H9 (cell line): Measurements from ENCODE around the gene PDGFB. TPM values are rescaled to one million over a fixed set of nuclear protein-coding genes. Genes with fewer than 3 reads are reported as not detected.

Source experiments
- DNase-seq: peaks from one replicate; pipeline ENCODE4 v3.0.0-alpha.2; 2017
- H2AFZ ChIP-seq: one replicate; pipeline ENCODE4 v1.6.1; 2013; ENCODE audit warnings: mild to moderate bottlenecking, low read length, control low read depth, moderate library complexity
- H2AK5ac ChIP-seq: 2 replicates; pipeline ENCODE4 v1.6.1; 2013; ENCODE audit warnings: low read length, control low read depth, mixed read lengths; ENCODE audit not compliant: insufficient read length
- H2BK120ac ChIP-seq: one replicate; pipeline ENCODE4 v1.6.1; 2013; ENCODE audit warnings: low read depth, mild to moderate bottlenecking, low read length, control low read depth, inconsistent platforms; ENCODE audit not compliant: poor library complexity, severe bottlenecking
- H2BK12ac ChIP-seq: 2 replicates; pipeline ENCODE4 v1.6.1; 2013; ENCODE audit warnings: low read length, control low read depth, mixed read lengths, low read depth; ENCODE audit not compliant: insufficient read length
- H2BK15ac ChIP-seq: 2 replicates; pipeline ENCODE4 v1.6.1; 2013; ENCODE audit warnings: low read depth, low read length, control low read depth
- H2BK20ac ChIP-seq: one replicate; pipeline ENCODE4 v1.6.1; 2013; ENCODE audit warnings: low read depth, mild to moderate bottlenecking, low read length, control low read depth, inconsistent platforms; ENCODE audit not compliant: poor library complexity, severe bottlenecking
- H2BK5ac ChIP-seq: 2 replicates; pipeline ENCODE4 v1.6.1; 2013; ENCODE audit warnings: low read length, control low read depth, mixed read lengths; ENCODE audit not compliant: insufficient read length
- H3K14ac ChIP-seq: 2 replicates; pipeline ENCODE4 v1.6.1; 2013; ENCODE audit warnings: low read length, control low read depth; ENCODE audit not compliant: insufficient read depth
- H3K18ac ChIP-seq: 2 replicates; pipeline ENCODE4 v1.6.1; 2013; ENCODE audit warnings: low read depth, mild to moderate bottlenecking, mixed read lengths, low read length, control low read depth; ENCODE audit not compliant: insufficient read length
- H3K23ac ChIP-seq: 2 replicates; pipeline ENCODE4 v1.6.1; 2013; ENCODE audit warnings: low read length, control low read depth, mixed read lengths, low read depth; ENCODE audit not compliant: insufficient read length
- H3K23me2 ChIP-seq: 2 replicates; pipeline ENCODE4 v1.6.1; 2013; ENCODE audit warnings: low read depth, mild to moderate bottlenecking, mixed read lengths, low read length, control low read depth; ENCODE audit not compliant: insufficient read length, poor library complexity, severe bottlenecking
- H3K27ac ChIP-seq: 2 replicates; pipeline ENCODE4 v1.5.1; 2013; ENCODE audit warnings: low read length, control low read depth, mixed read lengths, low read depth; ENCODE audit not compliant: insufficient read length
- H3K27me3 ChIP-seq: 2 replicates; pipeline ENCODE4 v1.6.1; 2013; ENCODE audit warnings: low read length, control low read depth, inconsistent platforms; ENCODE audit not compliant: insufficient read depth
- H3K4ac ChIP-seq: 2 replicates; pipeline ENCODE4 v1.6.1; 2013; ENCODE audit warnings: low read depth, mild to moderate bottlenecking, control low read depth, inconsistent platforms, low read length, moderate library complexity
- H3K4me1 ChIP-seq: 2 replicates; pipeline ENCODE4 v1.6.1; 2013; ENCODE audit warnings: low read length, control low read depth, inconsistent platforms; ENCODE audit not compliant: insufficient read depth
- H3K4me2 ChIP-seq: 2 replicates; pipeline ENCODE4 v1.6.1; 2013; ENCODE audit warnings: low read length, control low read depth, mixed read lengths; ENCODE audit not compliant: insufficient read length, insufficient read depth
- H3K56ac ChIP-seq: 2 replicates; pipeline ENCODE4 v1.6.1; 2013; ENCODE audit warnings: low read depth, mild to moderate bottlenecking, mixed read lengths, low read length, control low read depth; ENCODE audit not compliant: insufficient read length
- H3K79me1 ChIP-seq: 2 replicates; pipeline ENCODE4 v1.6.1; 2013; ENCODE audit warnings: low read depth, mild to moderate bottlenecking, moderate library complexity, low read length, control low read depth, inconsistent platforms; ENCODE audit not compliant: insufficient read depth, poor library complexity, severe bottlenecking
- H3K79me2 ChIP-seq: 2 replicates; pipeline ENCODE4 v1.6.1; 2013; ENCODE audit warnings: low read length, control low read depth, inconsistent platforms; ENCODE audit not compliant: insufficient read depth
- H3K9ac ChIP-seq: 2 replicates; pipeline ENCODE4 v1.6.1; 2013; ENCODE audit warnings: low read length, control low read depth, mixed read lengths; ENCODE audit not compliant: insufficient read length; ENCODE audit errors: extremely low read depth
- H3K9me3 ChIP-seq: one replicate; pipeline ENCODE4 v1.6.1; 2013; ENCODE audit warnings: low read depth, low read length, inconsistent platforms; ENCODE audit not compliant: control insufficient read depth
- H3T11ph ChIP-seq: one replicate; pipeline ENCODE4 v1.6.1; 2013; ENCODE audit warnings: mild to moderate bottlenecking, low read length, control low read depth, inconsistent platforms
- H4K20me1 ChIP-seq: one replicate; pipeline ENCODE4 v1.6.1; 2013; ENCODE audit not compliant: control insufficient read depth, insufficient read length, insufficient read depth
- H4K5ac ChIP-seq: 2 replicates; pipeline ENCODE4 v1.6.1; 2013; ENCODE audit warnings: low read depth, mild to moderate bottlenecking, mixed read lengths, low read length, control low read depth; ENCODE audit not compliant: insufficient read length
- H4K8ac ChIP-seq: replicated peaks from 2 replicates; pipeline ENCODE4 v1.6.1; 2013; ENCODE audit warnings: low read length, control low read depth, mixed read lengths, low read depth; ENCODE audit not compliant: insufficient read length
- H4K91ac ChIP-seq: 2 replicates; pipeline ENCODE4 v1.6.1; 2013; ENCODE audit warnings: low read depth, mild to moderate bottlenecking, moderate library complexity, mixed read lengths, low read length, control low read depth; ENCODE audit not compliant: insufficient read length
- H3K27ac Mint-ChIP-seq, 3 experiments: 2 replicates in 2 of 3; 3 replicates in 1 of 3; pipeline ENCODE4 v1.8.0; 2020 to 2021; ENCODE audit warnings: mixed read lengths in 3 of 3, mild to moderate bottlenecking in 1 of 3, moderate library complexity in 1 of 3
- H3K27me3 Mint-ChIP-seq: 2 replicates; pipeline ENCODE4 v1.8.0; 2021; ENCODE audit warnings: low read depth, mild to moderate bottlenecking, moderate library complexity, mixed read lengths
- H3K36me3 Mint-ChIP-seq, 3 experiments: 2 replicates in 2 of 3; 3 replicates in 1 of 3; pipeline ENCODE4 v1.8.0; 2020 to 2021; ENCODE audit warnings: low read depth in 3 of 3, mixed read lengths in 3 of 3; ENCODE audit not compliant: insufficient read depth in 1 of 3
- H3K4me1 Mint-ChIP-seq, 2 experiments: 2 replicates each; pipeline ENCODE4 v1.8.0; 2020; ENCODE audit warnings: mixed read lengths in 2 of 2
- H3K4me3 Mint-ChIP-seq, 2 experiments: 2 replicates in 1 of 2; 3 replicates in 1 of 2; pipeline ENCODE4 v1.8.0; 2020 to 2021; ENCODE audit warnings: mild to moderate bottlenecking in 2 of 2, mixed read lengths in 2 of 2, moderate library complexity in 1 of 2
- H3K9me3 Mint-ChIP-seq, 2 experiments: 2 replicates in 1 of 2; 3 replicates in 1 of 2; pipeline ENCODE4 v1.8.0; 2020; ENCODE audit warnings: mild to moderate bottlenecking in 2 of 2, mixed read lengths in 2 of 2, moderate library complexity in 1 of 2
- CTCF ChIP-seq: fragments of 200-600 bp; sonication (generic); conservative IDR thresholded peaks from 3 replicates; pipeline ENCODE4 v1.8.0; 2021; ENCODE audit warnings: antibody characterized with exemption, mild to moderate bottlenecking
- WGBS: extraction: QIAGEN DNeasy Blood & Tissue Kit; methylation state at CpG from one replicate; pipeline ENCODE4 v1.1.7; 2013; ENCODE audit warnings: missing lambda C conversion rate, low lambda C conversion rate, mixed read lengths; ENCODE audit not compliant: insufficient read length; ENCODE audit errors: extremely low coverage; 5-methylcytosine and 5-hydroxymethylcytosine counted together
- total RNA-seq: library from RNA; stranded (reverse); gene quantifications from 2 replicates; pipeline ENCODE4 v1.2.1, GENCODE V29; 2021

The PDGFB gene
- total RNA-seq, 1 experiment from 2014 or later = 6.1 TPM

DNA sequence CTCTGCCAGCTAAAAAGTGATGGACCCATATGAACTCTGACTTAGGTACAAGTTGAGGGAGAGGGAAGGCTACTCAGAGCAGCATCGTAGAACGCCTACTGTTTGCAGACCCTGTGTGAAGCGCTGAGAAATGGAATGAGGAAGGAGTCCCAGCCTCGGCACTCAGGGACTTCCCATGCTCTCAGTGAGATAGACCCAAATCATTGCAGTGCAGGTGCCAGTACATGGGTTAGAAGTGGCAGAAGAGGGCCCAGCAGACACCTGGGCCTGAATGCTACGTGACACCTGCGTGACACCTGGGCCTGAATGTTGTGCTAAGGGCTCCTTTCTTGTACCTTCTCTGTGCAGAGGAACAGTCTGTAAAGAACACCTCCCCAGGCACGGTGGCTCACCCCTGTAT lies 2.6 kb upstream of the PDGFB start:
- Histone ChIP-seq H2AFZ (no peak overlapping the region), H4K8ac (no peak overlapping the region), H4K5ac (no peak overlapping the region), H3K9me3 (no peaks in the 10 kb centered on the region), H2BK20ac (no peak overlapping the region), H3K14ac (no peak overlapping the region), H2BK120ac (no peak overlapping the region), H2AK5ac (no peak overlapping the region), H3K27me3 (peaks cover 19% of the 10 kb centered on the region), H3K18ac (no peak overlapping the region), H3K79me2 (no peaks in the 10 kb centered on the region), H3K9ac (no peak overlapping the region), H3K27ac (no peak overlapping the region), H2BK5ac (no peak overlapping the region), H3K56ac (no peak overlapping the region), H4K20me1 (no peaks in the 10 kb centered on the region), H3T11ph (no peak overlapping the region), H3K79me1 (no peaks in the 10 kb centered on the region), H4K91ac (no peak overlapping the region), H2BK12ac (no peak overlapping the region), H3K4ac (no peak overlapping the region), H3K4me1 (no peaks in the 10 kb centered on the region; the same call in 1 of the 2 replicates), H3K23me2 (peaks cover 14% of the 10 kb centered on the region), H3K4me2 (no peak overlapping the region), H2BK15ac (no peak overlapping the region), H3K23ac (no peak overlapping the region)
- H3K4me3 Mint-ChIP-seq = no peak overlapping the region
- no peak overlapping the region for H3K27ac Mint-ChIP-seq
- DNase-seq = no peak
- peaks cover 7 to 32% of the 10 kb centered on the region in 2 experiments for H3K4me1 Mint-ChIP-seq
- no peak for TF ChIP-seq CTCF
- H3K9me3 Mint-ChIP-seq = no peaks in the 10 kb centered on the region; a peak in 1 of 5 replicates
- no peaks in the 10 kb centered on the region for H3K36me3 Mint-ChIP-seq
- H3K27me3 Mint-ChIP-seq = peaks cover 90% of the 10 kb centered on the region
- WGBS = no CpG with 5 or more reads among the region's 7 CpGs
